ENCODE measurements around the gene IFNGR1.

IFNGR1 gene

GRCh38 chr6:137170266-137171052 is 48.7 kb downstream of the IFNGR1 start:
- Histone ChIP-seq H3K4me1 (ENCODE audit: control insufficient read depth in 2 of 2, insufficient read depth in 2 of 2, low read length in 2 of 2) (peaks cover 3 to 4% of the 10 kb centered on the region in 2 donors), H3K36me3 (ENCODE audit: control insufficient read depth in 2 of 2, insufficient read depth in 2 of 2, low read length in 2 of 2) (no peaks in the 10 kb centered on the region), H3K9ac (ENCODE audit: low read depth in 1 of 2, low read length in 2 of 2) (no peak overlapping the region), H3K4me3 (ENCODE audit: low read length in 2 of 2) (no peak overlapping the region), H3K9me3 (ENCODE audit: control insufficient read depth in 2 of 2, low read length in 2 of 2) (no peaks in the 10 kb centered on the region), H3K27me3 (ENCODE audit: control insufficient read depth in 2 of 2, insufficient read depth in 2 of 2, low read length in 2 of 2) (no peaks in the 10 kb centered on the region), H3K27ac (ENCODE audit: low read depth in 2 of 2, low read length in 2 of 2) (no peak overlapping the region)

- Histone ChIP-seq H3K27ac (ENCODE audit: low read depth in 2 of 2, low read length in 2 of 2) (no peak overlapping the region), H3K27me3 (ENCODE audit: control insufficient read depth in 2 of 2, insufficient read depth in 2 of 2, low read length in 2 of 2) (no peaks in the 10 kb centered on the region), H3K9me3 (ENCODE audit: control insufficient read depth in 2 of 2, low read length in 2 of 2) (peaks cover 0 to 3% of the 10 kb centered on the region in 2 donors), H3K4me3 (ENCODE audit: low read length in 2 of 2) (no peak overlapping the region), H3K36me3 (ENCODE audit: control insufficient read depth in 2 of 2, insufficient read depth in 2 of 2, low read length in 2 of 2) (no peaks in the 10 kb centered on the region), H3K9ac (ENCODE audit: low read depth in 1 of 2, low read length in 2 of 2) (no peak overlapping the region), H3K4me1 (ENCODE audit: control insufficient read depth in 2 of 2, insufficient read depth in 2 of 2, low read length in 2 of 2) (peaks cover 3 to 4% of the 10 kb centered on the region in 2 donors)
These were observed 51.3 kb downstream of the IFNGR1 start for GRCh38 chr6:137167702-137168377.

- Histone ChIP-seq H3K27me3 (ENCODE audit: control insufficient read depth in 2 of 2, insufficient read depth in 2 of 2, low read length in 2 of 2) (no peaks in the 10 kb centered on the region), H3K36me3 (ENCODE audit: control insufficient read depth in 2 of 2, insufficient read depth in 2 of 2, low read length in 2 of 2) (no peaks in the 10 kb centered on the region), H3K4me1 (ENCODE audit: control insufficient read depth in 2 of 2, insufficient read depth in 2 of 2, low read length in 2 of 2) (peaks cover 3 to 4% of the 10 kb centered on the region in 2 donors), H3K4me3 (ENCODE audit: low read length in 2 of 2) (no peak overlapping the region), H3K9ac (ENCODE audit: low read depth in 1 of 2, low read length in 2 of 2) (no peak overlapping the region), H3K27ac (ENCODE audit: low read depth in 2 of 2, low read length in 2 of 2) (no peak overlapping the region), H3K9me3 (ENCODE audit: control insufficient read depth in 2 of 2, low read length in 2 of 2) (peaks cover 0 to 3% of the 10 kb centered on the region in 2 donors)
These were observed 52.7 kb downstream of the IFNGR1 start for GRCh38 chr6:137166247-137167098.

GRCh38 chr6:137165375-137166246 is 53.6 kb downstream of the IFNGR1 start:
- Histone ChIP-seq H3K27ac (ENCODE audit: low read depth in 2 of 2, low read length in 2 of 2) (no peak overlapping the region), H3K27me3 (ENCODE audit: control insufficient read depth in 2 of 2, insufficient read depth in 2 of 2, low read length in 2 of 2) (no peaks in the 10 kb centered on the region), H3K9ac (ENCODE audit: low read depth in 1 of 2, low read length in 2 of 2) (no peak overlapping the region), H3K4me3 (ENCODE audit: low read length in 2 of 2) (no peak overlapping the region), H3K36me3 (ENCODE audit: control insufficient read depth in 2 of 2, insufficient read depth in 2 of 2, low read length in 2 of 2) (no peaks in the 10 kb centered on the region), H3K4me1 (ENCODE audit: control insufficient read depth in 2 of 2, insufficient read depth in 2 of 2, low read length in 2 of 2) (peaks cover 3 to 4% of the 10 kb centered on the region in 2 donors), H3K9me3 (ENCODE audit: control insufficient read depth in 2 of 2, low read length in 2 of 2) (peaks cover 0 to 3% of the 10 kb centered on the region in 2 donors)

GRCh38 chr6:137163732-137164318 is 55.4 kb downstream of the IFNGR1 start:
- Histone ChIP-seq H3K36me3 (ENCODE audit: control insufficient read depth in 2 of 2, insufficient read depth in 2 of 2, low read length in 2 of 2) (no peaks in the 10 kb centered on the region), H3K4me1 (ENCODE audit: control insufficient read depth in 2 of 2, insufficient read depth in 2 of 2, low read length in 2 of 2) (peaks cover 3 to 4% of the 10 kb centered on the region in 2 donors), H3K4me3 (ENCODE audit: low read length in 2 of 2) (no peak overlapping the region), H3K27me3 (ENCODE audit: control insufficient read depth in 2 of 2, insufficient read depth in 2 of 2, low read length in 2 of 2) (no peaks in the 10 kb centered on the region), H3K27ac (ENCODE audit: low read depth in 2 of 2, low read length in 2 of 2) (no peak overlapping the region), H3K9me3 (ENCODE audit: control insufficient read depth in 2 of 2, low read length in 2 of 2) (peaks cover 0 to 3% of the 10 kb centered on the region in 2 donors), H3K9ac (ENCODE audit: low read depth in 1 of 2, low read length in 2 of 2) (no peak overlapping the region)

- Histone ChIP-seq H3K4me1 (ENCODE audit: control insufficient read depth in 2 of 2, insufficient read depth in 2 of 2, low read length in 2 of 2) (peaks cover 3 to 4% of the 10 kb centered on the region in 2 donors), H3K36me3 (ENCODE audit: control insufficient read depth in 2 of 2, insufficient read depth in 2 of 2, low read length in 2 of 2) (no peaks in the 10 kb centered on the region), H3K9me3 (ENCODE audit: control insufficient read depth in 2 of 2, low read length in 2 of 2) (peaks cover 0 to 3% of the 10 kb centered on the region in 2 donors), H3K27me3 (ENCODE audit: control insufficient read depth in 2 of 2, insufficient read depth in 2 of 2, low read length in 2 of 2) (no peaks in the 10 kb centered on the region), H3K9ac (ENCODE audit: low read depth in 1 of 2, low read length in 2 of 2) (no peak overlapping the region), H3K4me3 (ENCODE audit: low read length in 2 of 2) (no peak overlapping the region), H3K27ac (ENCODE audit: low read depth in 2 of 2, low read length in 2 of 2) (no peak overlapping the region)
These were observed 56.4 kb downstream of the IFNGR1 start for GRCh38 chr6:137162692-137163306.

GRCh38 chr6:137161949-137162348 is 57.2 kb downstream of the IFNGR1 start:
- no peaks in the 10 kb centered on the region for H3K27me3 ChIP-seq (ENCODE audit: control insufficient read depth in 2 of 2, insufficient read depth in 2 of 2, low read length in 2 of 2)
- peaks cover 0 to 3% of the 10 kb centered on the region in 2 donors for H3K9me3 ChIP-seq (ENCODE audit: control insufficient read depth in 2 of 2, low read length in 2 of 2)
- H3K9ac ChIP-seq (ENCODE audit: low read depth in 1 of 2, low read length in 2 of 2) = no peak overlapping the region
- H3K4me3 ChIP-seq (ENCODE audit: low read length in 2 of 2) = no peak overlapping the region
- no peaks in the 10 kb centered on the region for H3K36me3 ChIP-seq (ENCODE audit: control insufficient read depth in 2 of 2, insufficient read depth in 2 of 2, low read length in 2 of 2)
- no peak overlapping the region for H3K27ac ChIP-seq (ENCODE audit: low read depth in 2 of 2, low read length in 2 of 2)
- peaks cover 3 to 4% of the 10 kb centered on the region in 2 donors for H3K4me1 ChIP-seq (ENCODE audit: control insufficient read depth in 2 of 2, insufficient read depth in 2 of 2, low read length in 2 of 2)

GRCh38 chr6:137160763-137161162 is 58.4 kb downstream of the IFNGR1 start:
- no peaks in the 10 kb centered on the region for H3K36me3 ChIP-seq (ENCODE audit: control insufficient read depth in 2 of 2, insufficient read depth in 2 of 2, low read length in 2 of 2)
- H3K4me3 ChIP-seq (ENCODE audit: low read length in 2 of 2) = no peak overlapping the region
- H3K9me3 ChIP-seq (ENCODE audit: control insufficient read depth in 2 of 2, low read length in 2 of 2) = peaks cover 0 to 3% of the 10 kb centered on the region in 2 donors
- no peak overlapping the region for H3K27ac ChIP-seq (ENCODE audit: low read depth in 2 of 2, low read length in 2 of 2)
- H3K4me1 ChIP-seq (ENCODE audit: control insufficient read depth in 2 of 2, insufficient read depth in 2 of 2, low read length in 2 of 2) = peaks cover under 1 to 2% of the 10 kb centered on the region in 2 donors
- H3K27me3 ChIP-seq (ENCODE audit: control insufficient read depth in 2 of 2, insufficient read depth in 2 of 2, low read length in 2 of 2) = no peaks in the 10 kb centered on the region
- H3K9ac ChIP-seq (ENCODE audit: low read depth in 1 of 2, low read length in 2 of 2) = no peak overlapping the region

- Histone ChIP-seq H3K27me3 (ENCODE audit: control insufficient read depth in 2 of 2, insufficient read depth in 2 of 2, low read length in 2 of 2) (no peaks in the 10 kb centered on the region), H3K9ac (ENCODE audit: low read depth in 1 of 2, low read length in 2 of 2) (no peak overlapping the region), H3K27ac (ENCODE audit: low read depth in 2 of 2, low read length in 2 of 2) (no peak overlapping the region), H3K4me3 (ENCODE audit: low read length in 2 of 2) (no peak overlapping the region), H3K9me3 (ENCODE audit: control insufficient read depth in 2 of 2, low read length in 2 of 2) (peaks cover 0 to 3% of the 10 kb centered on the region in 2 donors), H3K4me1 (ENCODE audit: control insufficient read depth in 2 of 2, insufficient read depth in 2 of 2, low read length in 2 of 2) (no peaks in the 10 kb centered on the region), H3K36me3 (ENCODE audit: control insufficient read depth in 2 of 2, insufficient read depth in 2 of 2, low read length in 2 of 2) (no peaks in the 10 kb centered on the region)
These were observed 59.3 kb downstream of the IFNGR1 start for GRCh38 chr6:137159912-137160311.
